Activated naive CD4-positive, alpha-beta T cell treated with anti-CD3 and anti-CD28 coated beads, Interleukin-2, amount 50 U/mL, for 16 hours (primary cell): ENCODE results near the gene NAP1L4.

Experiments used
- DNase-seq: peaks from one replicate; pipeline ENCODE4 v3.0.0-alpha.2; 2020

Gene NAP1L4

GRCh38 chr11:3010521-3011275, 18.6 kb upstream of the NAP1L4 start:
- DNase-seq = no peak

GRCh38 chr11:3010004-3010403, 17.9 kb upstream of the NAP1L4 start:
- DNase-seq = no peak

GRCh38 chr11:3009481-3009880, 17.4 kb upstream of the NAP1L4 start:
- no peak for DNase-seq

GRCh38 chr11:3008746-3009336, 16.7 kb upstream of the NAP1L4 start:
- no peak for DNase-seq

GRCh38 chr11:3007404-3008010, 15.4 kb upstream of the NAP1L4 start:
- DNase-seq = no peak

GRCh38 chr11:3006505-3007260, 14.6 kb upstream of the NAP1L4 start:
- no peak for DNase-seq

GRCh38 chr11:3004481-3004880, 12.4 kb upstream of the NAP1L4 start:
- no peak for DNase-seq

GRCh38 chr11:3003396-3004231, 11.5 kb upstream of the NAP1L4 start:
- no peak for DNase-seq

- no peak for DNase-seq
Observed at GRCh38 chr11:3002871-3003270, 10.7 kb upstream of the NAP1L4 start.

- no peak for DNase-seq
Observed at GRCh38 chr11:3002351-3002861, 10.3 kb upstream of the NAP1L4 start.

GRCh38 chr11:3001496-3001895, 9.4 kb upstream of the NAP1L4 start:
- no peak for DNase-seq

- no peak for DNase-seq
Observed at GRCh38 chr11:3000032-3000961, 8.2 kb upstream of the NAP1L4 start.

GRCh38 chr11:2999464-2999998, 7.4 kb upstream of the NAP1L4 start:
- no peak for DNase-seq

GRCh38 chr11:2998073-2998850, 6.1 kb upstream of the NAP1L4 start:
- DNase-seq = no peak

- DNase-seq = no peak
Observed at GRCh38 chr11:2997406-2997805, 5.3 kb upstream of the NAP1L4 start.

GRCh38 chr11:2996976-2997375, 4.8 kb upstream of the NAP1L4 start:
- no peak for DNase-seq

- DNase-seq = no peak
Observed at GRCh38 chr11:2995893-2996554, 3.9 kb upstream of the NAP1L4 start.

GRCh38 chr11:2995031-2995561, 3.0 kb upstream of the NAP1L4 start:
- no peak for DNase-seq

GRCh38 chr11:2994336-2994730, 2.2 kb upstream of the NAP1L4 start:
- DNase-seq = no peak
